SKM-1 (cell line): ENCODE data around the gene CDSN.
"Not testable (repeated sequence)": the region's sequence is repeated elsewhere in the genome, so short reads cannot be mapped to it uniquely, and the experiment has no call there.

Source experiments
- DNase-seq: peaks from one replicate; lab custom pipeline; 2025; ENCODE audit not compliant: unreplicated experiment; lab: John Stamatoyannopoulos, UW

CDSN gene

DNA sequence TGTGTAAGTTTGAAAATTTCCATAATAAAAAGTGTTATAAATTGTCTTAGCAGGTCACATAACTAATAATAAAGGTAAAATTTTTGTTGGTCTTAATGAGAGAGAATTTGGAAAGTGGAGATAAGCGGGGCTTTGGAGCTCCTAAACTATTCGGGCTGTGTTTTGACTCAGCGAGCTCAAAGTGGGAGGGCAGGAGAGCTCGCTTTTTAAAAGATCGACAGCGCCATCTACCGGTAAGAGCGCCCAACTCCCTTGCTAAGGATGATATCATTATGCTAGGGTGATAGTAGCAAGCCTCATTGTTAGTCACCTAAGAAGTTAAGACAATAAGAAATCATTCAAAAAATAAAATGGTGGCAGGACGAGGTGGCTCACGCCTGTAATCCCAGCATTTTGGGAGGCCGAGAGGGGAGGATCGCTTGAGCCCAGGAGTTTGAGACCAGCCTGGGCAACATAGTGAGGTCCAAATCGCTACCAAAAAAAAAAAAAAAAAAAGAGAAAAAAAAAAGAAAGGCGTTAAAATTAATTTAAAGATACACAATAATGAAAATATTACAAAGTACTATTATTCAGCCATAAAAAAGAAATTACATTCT lies 32.7 kb downstream of the CDSN start:
- DNase-seq, result peak; percentile 68

DNA sequence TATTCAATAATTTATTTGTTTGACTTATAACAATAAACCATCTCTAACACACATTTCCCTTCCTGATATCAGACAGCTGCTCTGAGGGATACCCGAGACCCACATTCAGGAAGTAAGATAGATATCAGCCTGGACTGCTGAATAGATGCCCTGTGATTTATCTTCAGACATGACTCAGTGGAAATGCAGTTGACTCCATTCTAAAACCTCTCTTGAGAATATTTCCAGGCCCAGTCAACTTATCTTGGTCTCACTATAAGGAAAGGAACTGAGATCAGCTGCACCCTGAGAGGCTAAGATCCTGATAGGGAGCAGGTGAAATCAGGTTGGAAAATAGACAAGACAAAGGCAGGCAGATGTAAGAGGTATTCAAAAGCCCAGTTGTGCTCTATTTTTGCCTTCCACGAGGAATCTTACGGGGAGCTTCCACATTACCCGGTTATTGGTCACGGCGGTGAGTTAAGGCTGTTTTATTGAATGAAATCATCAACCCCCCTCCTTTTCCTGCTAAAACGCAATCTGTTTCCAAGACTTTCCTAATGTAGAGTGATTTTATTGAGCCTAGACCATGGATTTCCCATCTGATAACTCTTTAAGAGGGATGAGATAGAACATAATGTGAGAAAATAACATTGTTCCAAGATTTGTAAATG lies 33.3 kb downstream of the CDSN start:
- DNase-seq, result no peak

- peak; percentile 22 for DNase-seq
Measured at GRCh38 chr6:31083742-31084354, 36.4 kb downstream of the CDSN start.

GRCh38 chr6:31081872-31082271 lies 38.4 kb downstream of the CDSN start:
- no peak for DNase-seq

DNA sequence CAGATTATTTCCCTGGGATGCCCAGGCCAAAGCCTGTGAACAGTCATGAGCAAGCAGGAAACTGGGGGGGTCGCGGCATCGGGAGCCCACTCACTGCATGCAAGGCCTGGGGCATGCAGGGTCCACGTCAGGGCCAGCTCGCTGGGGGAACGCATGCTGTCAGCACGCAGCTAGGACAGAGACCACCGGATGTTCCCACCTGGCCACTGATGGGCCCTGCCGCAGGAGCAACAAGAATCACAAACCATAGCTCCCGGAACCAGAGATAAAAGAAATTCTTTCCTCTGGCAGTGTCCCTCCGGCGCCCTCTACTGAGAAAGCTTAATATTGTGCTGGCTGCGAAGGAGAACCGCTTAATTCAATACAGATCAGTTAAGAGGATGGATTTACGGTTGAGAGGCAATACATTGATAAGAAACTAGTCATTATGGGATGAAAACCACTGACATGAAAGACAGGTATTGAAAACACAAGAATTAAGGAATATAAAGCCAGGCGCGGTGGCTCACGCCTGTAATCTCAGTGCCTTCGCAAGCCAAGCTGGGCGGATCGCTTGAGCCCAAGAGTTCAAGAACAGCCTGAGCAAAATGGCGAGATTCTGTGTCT lies 40.5 kb downstream of the CDSN start:
- DNase-seq, result peak; percentile 44

GRCh38 chr6:31076611-31077010 lies 43.6 kb downstream of the CDSN start:
- DNase-seq, result no peak

GRCh38 chr6:31075528-31075927 lies 44.7 kb downstream of the CDSN start:
- no peak for DNase-seq

- no peak for DNase-seq
Measured at GRCh38 chr6:31074401-31074800, 45.8 kb downstream of the CDSN start.

- DNase-seq, result no peak
Measured at GRCh38 chr6:31070711-31071197, 49.5 kb downstream of the CDSN start.

DNA sequence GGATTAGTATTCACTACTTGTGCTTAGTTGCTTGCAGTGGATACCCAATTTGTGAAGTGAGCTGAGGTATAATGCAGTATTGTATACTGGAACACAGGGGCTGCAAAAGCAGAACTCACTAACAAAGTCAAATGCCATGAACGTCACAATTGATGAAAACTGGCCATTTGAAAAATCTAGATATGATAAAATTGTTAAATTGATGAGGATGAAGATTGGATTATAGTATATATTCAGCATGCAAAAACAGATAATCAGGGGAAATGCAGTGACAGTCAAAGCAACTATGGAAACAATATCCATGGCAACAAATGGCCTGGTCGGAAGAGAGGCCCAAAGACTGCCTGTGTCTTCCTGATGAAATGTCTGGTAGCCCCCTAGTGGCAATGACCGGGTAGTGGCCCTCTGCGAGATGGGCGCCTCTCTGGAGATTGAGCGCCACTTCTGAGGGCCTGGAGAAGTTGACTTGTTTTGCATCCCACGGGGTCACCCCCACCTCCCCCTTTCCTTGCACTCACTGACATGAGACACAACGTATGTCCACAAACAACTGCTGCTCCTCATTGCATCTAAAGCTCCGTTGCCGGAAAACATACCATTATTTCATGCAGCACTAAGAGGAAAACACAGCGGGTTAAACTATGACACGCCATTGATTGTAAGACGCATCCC lies 51.4 kb downstream of the CDSN start:
- peak; percentile 65 for DNase-seq

- not testable (repeated sequence) for DNase-seq
Measured at GRCh38 chr6:31067891-31068668, 52.2 kb downstream of the CDSN start.

DNA sequence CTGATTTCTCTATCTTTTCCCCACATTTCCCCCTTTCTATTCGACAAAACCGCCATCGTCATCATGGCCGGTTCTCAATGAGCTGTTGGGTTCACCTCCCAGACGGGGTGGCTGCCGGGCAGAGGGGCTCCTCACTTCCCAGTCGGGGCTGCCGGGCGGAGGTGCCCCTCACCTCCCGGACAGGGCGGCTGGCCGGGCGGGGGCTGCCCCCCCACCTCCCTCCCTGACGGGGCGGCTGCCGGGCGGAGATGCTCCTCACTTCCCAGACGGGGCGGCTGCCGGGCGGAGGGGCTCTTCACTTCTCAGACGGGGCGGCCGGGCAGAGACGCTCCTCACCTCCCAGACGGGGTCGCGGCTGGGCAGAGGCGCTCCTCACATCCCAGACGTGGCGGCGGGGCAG lies 53.2 kb downstream of the CDSN start:
- not testable (repeated sequence) for DNase-seq

GRCh38 chr6:31065556-31065955 lies 54.7 kb downstream of the CDSN start:
- no peak for DNase-seq
